ENCODE measurements around the gene PRXL2B.

DNA sequence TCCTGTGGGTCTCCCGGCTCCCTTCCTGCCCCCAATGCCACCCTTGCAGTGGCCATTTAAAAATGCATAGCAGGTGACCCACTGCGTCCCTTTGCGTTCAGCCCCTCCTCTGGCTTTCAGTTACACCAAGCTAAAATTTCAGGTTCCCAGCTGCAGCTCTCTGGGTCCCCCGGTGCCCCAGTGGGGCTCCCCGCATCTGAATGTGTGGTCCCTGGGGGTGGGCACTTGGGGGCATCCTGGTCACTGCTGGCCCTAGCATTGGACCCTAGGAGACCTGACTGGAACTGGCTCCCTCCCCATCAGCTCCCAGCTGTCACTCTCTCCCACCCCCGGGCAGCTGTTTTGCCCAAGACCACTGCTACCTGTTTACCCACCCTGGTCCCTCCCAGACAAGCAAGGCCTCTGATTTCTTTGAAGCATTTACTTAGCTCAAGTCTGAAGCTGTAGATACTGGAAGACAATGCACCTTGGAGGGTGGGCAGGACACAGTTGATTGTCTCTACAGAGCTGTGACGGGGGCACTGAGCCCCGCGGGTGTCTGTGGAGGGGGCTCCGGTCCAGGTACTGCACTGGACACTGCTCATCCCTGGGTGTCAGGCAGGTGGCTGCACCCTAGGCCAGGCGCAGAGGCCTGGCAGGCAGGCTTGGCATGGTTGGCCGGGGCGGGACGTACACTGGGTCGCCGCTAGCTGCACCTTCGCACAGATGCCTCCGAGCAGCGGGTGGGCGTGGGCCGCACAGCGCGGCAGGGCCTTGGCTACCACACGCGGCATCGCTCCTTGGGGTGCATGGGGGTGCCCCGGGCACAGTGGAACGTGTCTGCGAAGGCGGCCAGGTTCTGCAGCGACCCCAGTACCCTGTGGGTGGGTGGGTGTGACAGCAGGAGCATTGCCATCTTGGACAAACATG is 3.9 kb downstream of the PRXL2B start:
- TF ChIP-seq POLR2A (IDR thresholded peaks at IDR 0.05): no peak
- TF ChIP-seq, protein P1, sequence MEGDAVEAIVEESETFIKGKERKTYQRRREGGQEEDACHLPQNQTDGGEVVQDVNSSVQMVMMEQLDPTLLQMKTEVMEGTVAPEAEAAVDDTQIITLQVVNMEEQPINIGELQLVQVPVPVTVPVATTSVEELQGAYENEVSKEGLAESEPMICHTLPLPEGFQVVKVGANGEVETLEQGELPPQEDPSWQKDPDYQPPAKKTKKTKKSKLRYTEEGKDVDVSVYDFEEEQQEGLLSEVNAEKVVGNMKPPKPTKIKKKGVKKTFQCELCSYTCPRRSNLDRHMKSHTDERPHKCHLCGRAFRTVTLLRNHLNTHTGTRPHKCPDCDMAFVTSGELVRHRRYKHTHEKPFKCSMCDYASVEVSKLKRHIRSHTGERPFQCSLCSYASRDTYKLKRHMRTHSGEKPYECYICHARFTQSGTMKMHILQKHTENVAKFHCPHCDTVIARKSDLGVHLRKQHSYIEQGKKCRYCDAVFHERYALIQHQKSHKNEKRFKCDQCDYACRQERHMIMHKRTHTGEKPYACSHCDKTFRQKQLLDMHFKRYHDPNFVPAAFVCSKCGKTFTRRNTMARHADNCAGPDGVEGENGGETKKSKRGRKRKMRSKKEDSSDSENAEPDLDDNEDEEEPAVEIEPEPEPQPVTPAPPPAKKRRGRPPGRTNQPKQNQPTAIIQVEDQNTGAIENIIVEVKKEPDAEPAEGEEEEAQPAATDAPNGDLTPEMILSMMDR (IDR thresholded peaks at IDR 0.05): no peak
